NCI-H69 (cell line): ENCODE results near the gene FAM181A.

Experiments used
- DNase-seq: peaks from one replicate; lab custom pipeline; 2025; lab: John Stamatoyannopoulos, UW

The FAM181A gene

GRCh38 chr14:93950948-93951634, 23.9 kb downstream of the FAM181A start:
- no peak for DNase-seq

GRCh38 chr14:93951635-93952540, 24.7 kb downstream of the FAM181A start:
- DNase-seq = peak; percentile 82

GRCh38 chr14:93952829-93953228, 25.7 kb downstream of the FAM181A start:
- no peak for DNase-seq

GRCh38 chr14:93953263-93953662, 26.1 kb downstream of the FAM181A start:
- DNase-seq = peak; percentile 25

- DNase-seq = no peak
Observed at GRCh38 chr14:93953739-93954515, 26.8 kb downstream of the FAM181A start.

- no peak for DNase-seq
Observed at GRCh38 chr14:93954516-93954830, 27.3 kb downstream of the FAM181A start.

- DNase-seq = peak; percentile 49
Observed at GRCh38 chr14:93954900-93955849, 28.0 kb downstream of the FAM181A start.

- DNase-seq = peak; percentile 81
Observed at GRCh38 chr14:93955850-93956481, 28.8 kb downstream of the FAM181A start.

- DNase-seq = no peak
Observed at GRCh38 chr14:93956514-93957332, 29.6 kb downstream of the FAM181A start.

GRCh38 chr14:93957333-93957710, 30.2 kb downstream of the FAM181A start:
- no peak for DNase-seq

- DNase-seq = no peak
Observed at GRCh38 chr14:93957751-93958566, 30.8 kb downstream of the FAM181A start.

- no peak for DNase-seq
Observed at GRCh38 chr14:93958567-93959238, 31.6 kb downstream of the FAM181A start.

- DNase-seq = peak; percentile 20
Observed at GRCh38 chr14:93959239-93960107, 32.3 kb downstream of the FAM181A start.

GRCh38 chr14:93960108-93960475, 32.9 kb downstream of the FAM181A start:
- DNase-seq = no peak

- DNase-seq = no peak
Observed at GRCh38 chr14:93960774-93961438, 33.8 kb downstream of the FAM181A start.

- no peak for DNase-seq
Observed at GRCh38 chr14:93961620-93962019, 34.5 kb downstream of the FAM181A start.
